Keratinocyte (primary cell): Measurements from ENCODE around the gene TTN. TPM values are rescaled to one million over a fixed set of nuclear protein-coding genes. Genes with fewer than 3 reads are reported as not detected.

Experiments
- DNase-seq: peaks from one replicate; pipeline ENCODE4 v3.0.0-alpha.2; 2011; ENCODE audit warnings: low read depth, missing footprints, low spot score
- FAIRE-seq: peaks from 2 replicates; lab custom pipeline; 2011; peaks lifted over from hg19 to GRCh38; lab: Jason Lieb, UNC
- H2AFZ ChIP-seq: 2 replicates; pipeline ENCODE4 v1.6.0; 2012; ENCODE audit warnings: low read length, control low read depth, inconsistent platforms; ENCODE audit not compliant: control insufficient read depth
- H3K27ac ChIP-seq: 2 replicates; pipeline ENCODE4 v1.5.1; 2011; ENCODE audit warnings: low read length; ENCODE audit not compliant: control insufficient read depth, insufficient read depth
- H3K27me3 ChIP-seq: 3 replicates; pipeline ENCODE4 v1.6.0; 2011; ENCODE audit warnings: low read length; ENCODE audit not compliant: control insufficient read depth, insufficient read depth; ENCODE audit errors: extremely low read depth
- H3K36me3 ChIP-seq, 2 experiments: 2 replicates in 1 of 2; 3 replicates in 1 of 2; pipeline ENCODE4 v1.5.1; 2011; ENCODE audit warnings: low read length in 2 of 2, mild to moderate bottlenecking in 1 of 2; ENCODE audit not compliant: control insufficient read depth in 2 of 2, insufficient read depth in 2 of 2; ENCODE audit errors: extremely low read depth in 1 of 2
- H3K4me1 ChIP-seq: 3 replicates; pipeline ENCODE4 v1.5.1; 2011; ENCODE audit warnings: low read length; ENCODE audit not compliant: control insufficient read depth, insufficient read depth; ENCODE audit errors: extremely low read depth
- H3K4me2 ChIP-seq: 3 replicates; pipeline ENCODE4 v1.6.0; 2011; ENCODE audit warnings: low read depth, low read length; ENCODE audit not compliant: control insufficient read depth, insufficient read depth; ENCODE audit errors: extremely low read depth
- H3K4me3 ChIP-seq, 3 experiments: fragments of 200-600 bp in 1 of 3; sonication (generic) in 1 of 3; 2 replicates in 2 of 3; 3 replicates in 1 of 3; pipeline ENCODE4 v1.5.1; 2011 to 2016; ENCODE audit warnings: low read length in 3 of 3, mild to moderate bottlenecking in 3 of 3, control low read depth in 2 of 3, inconsistent platforms in 1 of 3, low read depth in 1 of 3, mixed read lengths in 1 of 3, mixed run types in 1 of 3, moderate library complexity in 1 of 3; ENCODE audit not compliant: control insufficient read depth in 2 of 3, insufficient read depth in 2 of 3; ENCODE audit errors: extremely low read depth in 1 of 3
- H3K79me2 ChIP-seq: 2 replicates; pipeline ENCODE4 v1.6.0; 2012; ENCODE audit warnings: low read length; ENCODE audit not compliant: control insufficient read depth, insufficient read depth
- H3K9ac ChIP-seq: 3 replicates; pipeline ENCODE4 v1.6.0; 2011; ENCODE audit warnings: low read length; ENCODE audit not compliant: control insufficient read depth, insufficient read depth; ENCODE audit errors: extremely low read depth
- H3K9me1 ChIP-seq: 3 replicates; pipeline ENCODE4 v1.6.0; 2011; ENCODE audit warnings: low read length; ENCODE audit not compliant: control insufficient read depth, insufficient read depth; ENCODE audit errors: extremely low read depth
- H3K9me3 ChIP-seq: 2 replicates; pipeline ENCODE4 v1.5.1; 2012; ENCODE audit warnings: low read depth, low read length; ENCODE audit not compliant: control insufficient read depth
- H4K20me1 ChIP-seq: 3 replicates; pipeline ENCODE4 v1.6.0; 2011; ENCODE audit warnings: low read length; ENCODE audit not compliant: control insufficient read depth, insufficient read depth; ENCODE audit errors: extremely low read depth
- CTCF ChIP-seq, 3 experiments: IDR thresholded peaks in 1 of 3; conservative IDR thresholded peaks in 1 of 3; optimal IDR thresholded peaks in 1 of 3; 2 replicates in 2 of 3; 3 replicates in 1 of 3; pipeline versions ENCODE3 to v1.5.1; 2011; ENCODE audit warnings: low read length in 3 of 3, mild to moderate bottlenecking in 3 of 3, moderate library complexity in 2 of 3, control low read depth in 1 of 3, inconsistent platforms in 1 of 3; ENCODE audit not compliant: insufficient read depth in 2 of 3; ENCODE audit errors: extremely low read depth in 1 of 3
- EZH2 ChIP-seq: IDR thresholded peaks from one replicate; pipeline ENCODE4 v1.6.1; 2012; ENCODE audit warnings: inconsistent platforms, mild to moderate bottlenecking, low read length, moderate library complexity
- dilution Hi-C: fragments of 300-500 bp; cut with MboI; formaldehyde crosslinking; loops from one replicate; pipeline ENCODE4 v1.7.0; 2020; ENCODE audit warnings: low sequenced_read_pairs; ENCODE audit not compliant: extremely low pct_ligation_motif_present
- polyA plus RNA-seq, 5 experiments: library from polyadenylated mRNA; depleted of rRNA in 3 of 5; stranded (reverse) in 3 of 5; stranded (forward) in 1 of 5; unstranded in 1 of 5; fragments of >200 nt; gene quantifications; 1 replicate in 1 of 5; 2 replicates in 3 of 5; 3 replicates in 1 of 5; pipeline versions ENCODE4 v1.2.1 to v1.2.3, GENCODE V29; 2011 to 2012; ENCODE audit warnings: missing spikeins in 2 of 5, low read depth in 1 of 5, low replicate concordance in 1 of 5

The TTN gene
- polyA plus RNA-seq, 1 donor (not counting 4 experiments of a cell fraction or from before 2014, with no cell fraction given): 0.01 TPM

GRCh38 chr2:178848335-178848734, 41.1 kb upstream of the TTN start:
- H3K4me1 ChIP-seq: no peaks in the 10 kb centered on the region
- no peak overlapping the region for H2AFZ ChIP-seq
- no peaks in the 10 kb centered on the region for H3K79me2 ChIP-seq
- H3K27me3 ChIP-seq: no peaks in the 10 kb centered on the region
- H4K20me1 ChIP-seq: no peaks in the 10 kb centered on the region
- H3K27ac ChIP-seq: no peak overlapping the region
- H3K4me2 ChIP-seq: no peak overlapping the region
- DNase-seq: no peak
- dilution Hi-C loops: no loop called here
- FAIRE-seq: no peak
- no peak overlapping the region for H3K9ac ChIP-seq
- no peaks in the 10 kb centered on the region for H3K36me3 ChIP-seq
- H3K9me1 ChIP-seq: no peaks in the 10 kb centered on the region
- no peaks in the 10 kb centered on the region for H3K9me3 ChIP-seq
- no peak overlapping the region for H3K4me3 ChIP-seq
- TF ChIP-seq CTCF (optimal IDR thresholded peaks at IDR 0.05 in 1 of 3, IDR thresholded peaks at IDR 0.05 in 1 of 3, conservative IDR thresholded peaks at IDR 0.05 in 1 of 3; ENCODE audit: extremely low read depth in 1 of 3, insufficient read depth in 2 of 3, low read length in 3 of 3): no peak
- no peak for TF ChIP-seq EZH2

GRCh38 chr2:178846458-178846802, 39.2 kb upstream of the TTN start:
- H3K4me1 ChIP-seq: no peaks in the 10 kb centered on the region
- no peaks in the 10 kb centered on the region for H4K20me1 ChIP-seq
- no peak overlapping the region for H3K27ac ChIP-seq
- H3K9me3 ChIP-seq: no peaks in the 10 kb centered on the region
- no peak overlapping the region for H3K9ac ChIP-seq
- no peak for TF ChIP-seq CTCF (optimal IDR thresholded peaks at IDR 0.05 in 1 of 3, IDR thresholded peaks at IDR 0.05 in 1 of 3, conservative IDR thresholded peaks at IDR 0.05 in 1 of 3; ENCODE audit: extremely low read depth in 1 of 3, insufficient read depth in 2 of 3, low read length in 3 of 3)
- TF ChIP-seq EZH2: no peak
- no peak overlapping the region for H3K4me2 ChIP-seq
- no peak overlapping the region for H3K4me3 ChIP-seq
- H3K27me3 ChIP-seq: no peaks in the 10 kb centered on the region
- FAIRE-seq (no peak), DNase-seq (no peak)
- no peaks in the 10 kb centered on the region for H3K9me1 ChIP-seq
- dilution Hi-C loops: no loop called here
- H3K79me2 ChIP-seq: no peaks in the 10 kb centered on the region
- H2AFZ ChIP-seq: no peak overlapping the region
- H3K36me3 ChIP-seq: no peaks in the 10 kb centered on the region
